Stimulated activated effector memory CD8-positive, alpha-beta T cell treated with anti-CD3 and anti-CD28 coated beads, Interleukin-12 subunit alpha, Interleukin-12 subunit beta, amount 100 ng/mL, for 72 hours (primary cell): ENCODE data around the gene STKLD1.
"Not testable (repeated sequence)": the region's sequence is repeated elsewhere in the genome, so short reads cannot be mapped to it uniquely, and the experiment has no call there.

ENCODE experiments used
- ATAC-seq: fragments of 150-1000 bp; cut with Tn5 transposase; 2 replicates; pipeline ENCODE4 v1.10.0; 2021
- DNase-seq, 2 donors: peaks; one replicate each; pipeline ENCODE4 v3.0.0; 2021 to 2022; ENCODE audit warnings: low spot score in 2 of 2
- H3K27ac Mint-ChIP-seq: one replicate; pipeline ENCODE4 v1.8.0; 2022; ENCODE audit warnings: mild to moderate bottlenecking, mixed read lengths
- H3K36me3 Mint-ChIP-seq: one replicate; pipeline ENCODE4 v1.8.0; 2022; ENCODE audit warnings: mild to moderate bottlenecking, mixed read lengths
- H3K4me1 Mint-ChIP-seq: one replicate; pipeline ENCODE4 v1.8.0; 2022; ENCODE audit warnings: mixed read lengths
- H3K4me3 Mint-ChIP-seq: one replicate; pipeline ENCODE4 v1.8.0; 2022; ENCODE audit warnings: mild to moderate bottlenecking, mixed read lengths
- H3K9me3 Mint-ChIP-seq: one replicate; pipeline ENCODE4 v1.8.0; 2022; ENCODE audit warnings: mixed read lengths

Gene STKLD1

GRCh38 chr9:133443248-133443647, 67.1 kb downstream of the STKLD1 start:
- peaks cover 8% of the 10 kb centered on the region for H3K4me1 Mint-ChIP-seq
- H3K4me3 Mint-ChIP-seq = no peak overlapping the region
- ATAC-seq (no peak), DNase-seq (no peak)
- H3K9me3 Mint-ChIP-seq = no peaks in the 10 kb centered on the region
- H3K36me3 Mint-ChIP-seq = no peaks in the 10 kb centered on the region
- H3K27ac Mint-ChIP-seq = peak overlapping the region; percentile 10

- ATAC-seq (no peak), DNase-seq (no peak)
- no peaks in the 10 kb centered on the region for H3K36me3 Mint-ChIP-seq
- H3K4me3 Mint-ChIP-seq = no peak overlapping the region
- no peaks in the 10 kb centered on the region for H3K9me3 Mint-ChIP-seq
- peak overlapping the region; percentile 10 for H3K27ac Mint-ChIP-seq
- H3K4me1 Mint-ChIP-seq = peaks cover 8% of the 10 kb centered on the region
Measured at GRCh38 chr9:133443982-133444381, 67.8 kb downstream of the STKLD1 start.

GRCh38 chr9:133445293-133445969, 69.3 kb downstream of the STKLD1 start:
- ATAC-seq = no peak
- Mint-ChIP-seq H3K36me3 (no peaks in the 10 kb centered on the region), H3K9me3 (no peaks in the 10 kb centered on the region), H3K4me1 (no peaks in the 10 kb centered on the region), H3K4me3 (no peak overlapping the region), H3K27ac (no peak overlapping the region)
- DNase-seq = no peak

- Mint-ChIP-seq H3K9me3 (no peaks in the 10 kb centered on the region), H3K27ac (no peak overlapping the region), H3K4me1 (no peaks in the 10 kb centered on the region), H3K4me3 (no peak overlapping the region), H3K36me3 (no peaks in the 10 kb centered on the region)
- no peak for DNase-seq
- peak; percentile 33 for ATAC-seq
Measured at GRCh38 chr9:133448487-133448972, 72.4 kb downstream of the STKLD1 start.

- no peak for ATAC-seq
- H3K4me1 Mint-ChIP-seq = no peaks in the 10 kb centered on the region
Measured at GRCh38 chr9:133449760-133450159, 73.6 kb downstream of the STKLD1 start.

GRCh38 chr9:133451865-133452264, 75.7 kb downstream of the STKLD1 start:
- H3K36me3 Mint-ChIP-seq, H3K4me3 Mint-ChIP-seq, ATAC-seq: not testable (repeated sequence)

More at GRCh38 chr9:133449760-133450159, 73.6 kb downstream of the STKLD1 start:
- H3K36me3 Mint-ChIP-seq = no peaks in the 10 kb centered on the region
- no peak for DNase-seq
- no peak overlapping the region for H3K4me3 Mint-ChIP-seq
- no peak overlapping the region for H3K27ac Mint-ChIP-seq
- no peaks in the 10 kb centered on the region for H3K9me3 Mint-ChIP-seq

GRCh38 chr9:133452562-133452961, 76.4 kb downstream of the STKLD1 start:
- no peaks in the 10 kb centered on the region for H3K4me1 Mint-ChIP-seq
- H3K27ac Mint-ChIP-seq = no peak overlapping the region
- no peaks in the 10 kb centered on the region for H3K36me3 Mint-ChIP-seq
- ATAC-seq (no peak), DNase-seq (no peak)
- H3K9me3 Mint-ChIP-seq = no peaks in the 10 kb centered on the region
- no peak overlapping the region for H3K4me3 Mint-ChIP-seq

More at GRCh38 chr9:133451865-133452264, 75.7 kb downstream of the STKLD1 start:
- not testable (repeated sequence) for H3K27ac Mint-ChIP-seq, H3K4me1 Mint-ChIP-seq, H3K9me3 Mint-ChIP-seq, DNase-seq

- H3K27ac Mint-ChIP-seq = no peak overlapping the region
- ATAC-seq = no peak
- no peak overlapping the region for H3K4me3 Mint-ChIP-seq
- no peaks in the 10 kb centered on the region for H3K4me1 Mint-ChIP-seq
- H3K36me3 Mint-ChIP-seq = no peaks in the 10 kb centered on the region
- H3K9me3 Mint-ChIP-seq = no peaks in the 10 kb centered on the region
- DNase-seq = no peak
Measured at GRCh38 chr9:133453651-133454050, 77.5 kb downstream of the STKLD1 start.

- H3K36me3 Mint-ChIP-seq = no peaks in the 10 kb centered on the region
- no peak overlapping the region for H3K4me3 Mint-ChIP-seq
- no peaks in the 10 kb centered on the region for H3K4me1 Mint-ChIP-seq
- no peak for DNase-seq
- no peak overlapping the region for H3K27ac Mint-ChIP-seq
- no peaks in the 10 kb centered on the region for H3K9me3 Mint-ChIP-seq
- no peak for ATAC-seq
Measured at GRCh38 chr9:133454325-133454724, 78.2 kb downstream of the STKLD1 start.

GRCh38 chr9:133454943-133455673, 78.9 kb downstream of the STKLD1 start:
- Mint-ChIP-seq H3K4me1 (peaks cover 5% of the 10 kb centered on the region), H3K4me3 (no peak overlapping the region), H3K9me3 (no peaks in the 10 kb centered on the region), H3K27ac (no peak overlapping the region), H3K36me3 (peaks cover 5% of the 10 kb centered on the region)
- ATAC-seq = no peak
- no peak for DNase-seq
